Activated T-cell treated with anti-CD3 and anti-CD28 coated beads for 24 hours (primary cell): Measurements from ENCODE around the gene HNMT.

Experiments used
- DNase-seq: peaks from one replicate; pipeline ENCODE4 v3.0.0-alpha.2; 2020; ENCODE audit warnings: low read depth

Gene HNMT

GRCh38 chr2:138012082-138012481, 47.8 kb downstream of the HNMT start:
- no peak for DNase-seq

GRCh38 chr2:138012968-138013367, 48.7 kb downstream of the HNMT start:
- no peak for DNase-seq

GRCh38 chr2:138013639-138014038, 49.4 kb downstream of the HNMT start:
- no peak for DNase-seq

GRCh38 chr2:138015494-138015893, 51.2 kb downstream of the HNMT start:
- DNase-seq, result no peak

DNA sequence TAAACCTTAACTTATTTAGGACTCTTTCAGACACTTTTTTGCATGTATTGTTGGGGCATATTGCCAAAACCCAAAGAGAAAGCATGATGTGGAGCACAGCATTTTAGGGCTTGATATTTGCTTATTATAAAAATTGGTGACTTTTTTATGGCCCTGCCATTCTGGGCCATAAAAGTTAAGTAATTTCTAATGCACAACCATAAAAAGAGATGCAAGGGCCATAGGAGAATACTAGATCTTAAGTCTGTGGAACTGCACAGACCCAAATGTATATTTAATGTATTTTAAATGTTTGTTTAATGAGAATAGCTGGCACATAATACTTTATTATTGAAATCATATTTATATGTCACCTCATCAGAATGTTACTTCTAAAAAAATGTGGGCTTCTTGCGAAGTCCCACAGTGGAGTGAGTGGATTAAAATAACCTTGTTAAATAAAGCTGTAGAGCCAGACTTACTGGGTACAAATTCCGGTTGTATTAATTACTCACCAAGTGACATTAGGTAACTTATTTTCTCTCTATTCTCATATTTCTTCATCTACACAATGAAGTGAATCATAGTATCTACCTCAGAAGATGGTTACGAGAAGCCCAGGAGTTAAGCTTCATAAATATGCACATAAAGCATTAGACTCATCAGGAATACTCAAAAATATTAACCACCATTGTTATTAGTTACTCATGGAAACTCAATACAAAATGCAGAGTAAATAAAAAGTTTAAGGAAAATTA, 52.2 kb downstream of the HNMT start:
- no peak for DNase-seq

DNA sequence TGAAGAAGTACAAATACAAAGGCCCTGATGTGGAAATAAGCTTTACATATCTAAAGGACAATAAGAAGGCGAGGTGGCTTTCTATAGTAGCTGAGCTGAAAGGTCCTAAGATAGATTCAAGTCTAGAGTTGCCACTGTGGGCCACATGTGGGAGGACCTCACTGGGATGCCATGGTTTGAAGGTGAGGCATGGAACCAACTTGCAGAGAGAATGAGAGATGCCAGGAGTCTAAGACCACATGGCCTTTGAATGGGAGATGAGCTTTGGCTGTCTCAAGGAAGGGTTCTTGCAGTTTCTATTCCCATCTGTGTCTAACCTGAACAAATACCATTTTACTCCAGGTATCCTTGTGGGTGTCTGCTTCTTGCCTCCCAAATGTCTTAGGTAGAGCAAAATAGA, 53.6 kb downstream of the HNMT start:
- no peak for DNase-seq

DNA sequence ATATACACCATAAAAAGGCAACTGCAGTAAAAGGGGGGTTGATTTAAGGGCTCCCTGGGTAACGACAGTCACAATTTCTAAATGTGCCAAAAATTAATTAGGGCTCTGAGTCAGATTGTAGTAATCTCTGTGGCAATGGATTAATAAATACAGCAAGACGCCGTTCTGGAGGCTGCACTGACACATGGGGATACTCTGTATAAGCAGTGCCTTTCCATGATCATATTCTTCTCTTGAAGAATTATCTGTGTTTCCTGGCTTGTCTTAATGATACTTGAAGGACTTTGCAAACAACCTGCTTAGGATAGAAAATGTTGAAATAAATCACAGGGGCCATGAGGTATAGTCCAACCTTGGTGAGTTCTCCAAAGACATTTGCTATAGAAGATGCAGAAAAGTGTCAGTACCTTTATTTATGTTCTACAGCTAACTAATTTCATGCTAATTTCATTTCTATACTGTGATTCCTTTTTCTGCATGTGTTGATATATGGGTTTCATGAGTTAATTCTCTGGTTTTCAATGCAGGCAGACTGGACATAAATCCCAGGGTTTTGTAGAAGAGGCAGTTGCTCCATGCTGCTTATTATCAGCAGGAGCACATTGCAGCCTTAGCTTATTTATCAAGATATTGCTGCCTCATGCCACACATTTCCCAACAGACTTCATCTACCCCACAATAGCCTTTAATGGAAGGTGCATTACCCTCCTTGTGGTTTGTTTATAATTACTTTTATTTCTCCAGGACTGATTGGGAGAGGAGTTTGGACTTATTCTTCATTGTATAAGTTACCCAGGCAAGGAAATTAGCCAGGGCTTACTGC, 54.8 kb downstream of the HNMT start:
- no peak for DNase-seq

DNA sequence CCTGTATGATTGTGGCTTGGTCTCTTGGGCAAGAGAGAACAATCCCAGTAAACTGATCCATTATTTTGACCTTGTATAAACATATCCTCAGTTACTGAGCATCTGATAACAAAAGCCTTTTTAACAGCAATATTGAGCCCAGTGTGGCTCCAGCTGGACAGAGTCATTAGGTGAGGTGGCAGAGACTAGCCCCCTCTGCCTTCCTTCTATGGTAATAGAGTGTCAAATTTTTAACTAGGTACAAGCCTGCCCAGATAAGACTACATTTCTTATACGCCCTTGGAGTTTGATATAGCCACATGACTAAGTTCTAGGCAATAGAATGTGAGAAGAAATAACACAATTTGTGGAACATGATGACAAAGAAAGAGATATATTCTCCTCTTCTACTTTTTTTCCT, 56.2 kb downstream of the HNMT start:
- no peak for DNase-seq

- no peak for DNase-seq
These were observed 56.9 kb downstream of the HNMT start for GRCh38 chr2:138021154-138021553.

DNA sequence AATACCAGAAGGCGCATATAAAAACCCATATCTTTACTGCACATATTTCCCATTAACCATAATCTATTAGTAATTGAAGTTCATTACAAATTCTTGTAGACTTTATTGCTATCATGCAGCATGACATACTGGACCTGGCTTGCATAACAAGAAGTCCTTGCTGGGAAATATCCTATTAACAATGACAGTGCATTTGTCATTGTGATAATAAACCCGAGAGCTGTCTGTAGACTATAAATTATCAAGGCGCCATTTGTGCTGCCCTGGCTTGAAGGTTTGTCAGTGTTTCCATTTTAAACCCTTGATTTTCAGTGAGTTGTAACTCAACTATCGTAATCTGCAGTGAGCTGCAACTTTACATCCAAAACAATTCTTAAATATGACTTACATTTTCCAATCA, 59.0 kb downstream of the HNMT start:
- DNase-seq, result no peak

DNA sequence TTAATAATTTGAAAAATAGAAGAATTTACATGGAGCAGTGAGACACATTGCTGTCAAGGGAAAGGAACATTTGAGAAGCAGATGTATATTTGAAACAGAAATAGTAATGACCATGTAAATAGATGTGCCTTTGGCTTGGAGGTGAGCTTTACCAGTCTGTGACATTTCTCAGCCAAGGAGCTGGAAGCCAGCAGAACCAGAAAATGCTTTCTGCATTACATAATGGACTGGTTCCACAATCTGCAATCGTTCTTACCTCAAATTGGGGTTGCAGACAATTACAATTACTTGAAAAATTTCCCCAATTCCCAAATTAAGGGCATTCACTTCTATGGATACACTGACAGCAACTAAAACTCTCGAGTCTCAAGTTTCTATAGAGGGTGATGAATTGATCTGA, 59.7 kb downstream of the HNMT start:
- DNase-seq, result no peak

DNA sequence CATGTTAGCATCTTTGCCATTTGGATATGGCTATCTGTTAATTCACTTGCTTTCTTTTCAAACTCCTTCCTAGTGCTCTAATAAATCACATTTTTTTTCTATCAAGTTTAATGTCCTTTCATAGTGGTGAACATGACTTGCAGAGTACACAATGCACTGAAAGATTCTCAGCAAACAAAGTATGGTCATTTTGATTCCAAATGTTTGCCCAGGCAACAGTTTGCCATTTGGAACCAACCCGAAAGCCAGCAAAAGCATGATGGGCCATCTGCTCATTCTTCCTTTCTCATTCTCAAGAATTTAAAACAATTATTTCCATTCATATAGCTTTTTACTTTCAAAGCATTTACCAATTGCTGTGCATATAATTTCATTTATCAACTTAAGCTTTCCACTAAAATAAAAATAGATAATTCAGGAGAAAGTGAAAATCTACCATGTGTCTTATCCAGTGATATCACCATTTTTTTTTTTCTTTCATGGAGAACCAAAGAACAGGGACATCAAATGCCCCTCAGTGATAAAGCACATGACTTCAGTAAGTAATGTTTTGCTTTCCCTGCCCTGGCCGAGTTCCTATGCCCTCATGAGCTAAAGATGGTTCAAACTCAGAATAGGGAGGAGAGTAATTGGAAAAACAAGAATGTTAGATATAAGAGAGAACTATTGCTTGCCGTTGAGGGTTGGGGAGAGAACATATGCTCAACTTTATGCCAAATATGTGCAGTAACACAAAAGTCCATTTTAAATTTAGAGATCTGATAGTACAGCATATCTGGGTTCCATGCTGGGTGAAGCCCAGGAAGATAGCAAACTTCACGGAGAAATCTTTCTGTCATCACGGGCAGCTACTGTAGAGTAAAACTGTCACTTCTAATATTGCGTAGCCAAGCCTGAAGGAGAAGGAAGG, 62.1 kb downstream of the HNMT start:
- DNase-seq, result no peak

- DNase-seq, result no peak
These were observed 64.3 kb downstream of the HNMT start for GRCh38 chr2:138028538-138028937.

- DNase-seq, result no peak
These were observed 65.0 kb downstream of the HNMT start for GRCh38 chr2:138029276-138029675.

GRCh38 chr2:138030459-138030858, 66.2 kb downstream of the HNMT start:
- DNase-seq, result no peak

- no peak for DNase-seq
These were observed 68.1 kb downstream of the HNMT start for GRCh38 chr2:138032334-138032733.

DNA sequence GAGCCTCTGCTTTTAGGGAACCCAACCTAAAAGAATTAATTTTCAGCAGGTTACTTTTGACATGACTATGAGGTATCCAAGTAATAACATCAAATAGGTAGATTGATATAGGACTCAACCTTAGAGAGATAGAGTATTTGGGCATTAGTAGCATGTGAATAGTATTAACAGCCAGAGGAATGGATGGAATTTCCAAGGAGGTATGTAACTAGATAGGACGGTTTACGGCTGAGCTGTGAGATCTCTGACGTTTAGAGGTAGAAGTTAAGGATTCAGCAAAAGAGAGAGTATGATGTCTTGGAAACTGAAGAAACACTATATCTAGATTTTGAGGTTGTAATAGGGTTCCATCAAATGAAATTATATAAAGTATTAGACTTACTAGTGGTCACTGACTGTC, 70.3 kb downstream of the HNMT start:
- DNase-seq, result no peak

- DNase-seq, result no peak
These were observed 71.4 kb downstream of the HNMT start for GRCh38 chr2:138035608-138036217.

DNA sequence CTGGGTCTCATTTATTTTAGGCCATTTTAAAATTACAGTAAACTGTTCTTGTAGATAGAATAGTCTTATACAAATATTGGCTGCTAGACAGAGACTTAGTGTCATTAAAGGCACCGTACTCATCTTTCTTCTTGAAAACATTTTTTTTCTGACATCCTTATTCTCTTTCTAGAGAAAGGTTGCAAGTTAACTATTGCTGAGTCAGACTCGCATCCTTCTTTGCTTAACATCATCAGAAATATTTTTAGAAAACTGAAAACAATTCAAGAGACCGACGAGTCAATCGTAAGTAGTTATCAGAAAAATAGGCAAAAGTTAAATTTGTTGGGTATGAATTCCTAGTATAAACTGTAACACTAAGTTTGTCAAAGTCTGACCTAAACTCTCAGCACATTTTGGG, 72.2 kb downstream of the HNMT start:
- no peak for DNase-seq

- DNase-seq, result no peak
These were observed 72.8 kb downstream of the HNMT start for GRCh38 chr2:138037090-138037489.

DNA sequence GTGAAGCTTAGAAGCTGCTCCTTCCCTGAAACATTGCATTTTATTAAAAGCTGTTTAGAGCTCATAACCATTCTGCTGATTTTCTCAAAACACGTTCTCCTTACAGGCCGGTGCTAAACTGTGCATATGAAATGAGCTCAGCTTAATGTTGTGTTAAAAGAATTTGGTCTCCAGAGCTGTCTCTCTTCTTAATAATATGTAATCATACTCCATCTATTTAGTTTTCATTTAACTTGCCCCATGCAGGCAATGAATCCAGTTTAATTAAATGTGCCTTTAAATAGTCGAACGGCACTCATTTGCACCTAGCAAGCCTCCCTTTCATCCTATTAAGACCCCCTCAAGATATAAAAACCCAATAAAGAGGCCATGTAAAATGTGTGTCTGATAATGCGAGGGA, 76.3 kb downstream of the HNMT start:
- DNase-seq, result no peak

DNA sequence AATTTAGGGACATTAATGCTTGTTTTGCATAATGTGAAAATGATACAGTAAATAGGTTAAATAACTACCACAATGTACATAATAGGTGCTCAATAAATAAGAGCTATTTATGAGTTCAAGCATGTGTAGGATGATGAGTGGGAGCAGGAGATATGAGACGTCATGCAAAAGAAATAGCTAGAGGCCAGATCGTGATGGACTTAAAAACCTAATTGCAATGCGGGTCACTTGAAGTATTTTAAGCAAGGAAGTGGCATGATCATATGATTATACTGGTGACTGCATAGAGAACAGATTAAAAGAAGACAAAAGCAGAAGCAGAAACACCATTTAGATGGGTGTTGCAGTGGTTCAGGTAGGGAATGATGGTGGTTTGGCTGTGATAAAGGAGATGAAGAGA, 78.0 kb downstream of the HNMT start:
- no peak for DNase-seq
